ENCODE measurements around the gene ZBTB16. TPM values are rescaled to one million over a fixed set of nuclear protein-coding genes. Genes with fewer than 3 reads are reported as not detected.

ZBTB16 gene
- total and polyA plus RNA-seq, 7 donors, result 9.9 to 197 (median 99.5) TPM

- intact Hi-C loops (cut with DNase I), result no loop called here
- peaks cover 0 to 24% (median 23%) of the 10 kb centered on the region in 4 donors for H3K4me1 ChIP-seq
- H3K27ac ChIP-seq, result no peak overlapping the region
- TF ChIP-seq POLR2A (IDR thresholded peaks at IDR 0.05) (no peak), CTCF (IDR thresholded peaks at IDR 0.05) (no peak)
- H3K36me3 ChIP-seq, result no peaks in the 10 kb centered on the region
- no peak for DNase-seq
- 50 to 77% methylated on average over 18 of the region's 18 CpGs for WGBS, 2 donors
- no peak overlapping the region for H3K4me3 ChIP-seq
- no peaks in the 10 kb centered on the region for H3K9me3 ChIP-seq
- no peaks in the 10 kb centered on the region for H3K27me3 ChIP-seq
Measured at GRCh38 chr11:114031246-114031966, 28.1 kb upstream of the ZBTB16 start.

GRCh38 chr11:114031967-114032320 lies 27.6 kb upstream of the ZBTB16 start:
- intact Hi-C loops (cut with DNase I), result no loop called here
- WGBS, 2 donors, result 77 to 81% methylated on average over 5 of the region's 5 CpGs
- Histone ChIP-seq H3K27me3 (no peaks in the 10 kb centered on the region), H3K4me1 (peaks cover 0 to 24% (median 23%) of the 10 kb centered on the region in 4 donors), H3K27ac (no peak overlapping the region), H3K9me3 (no peaks in the 10 kb centered on the region), H3K36me3 (no peaks in the 10 kb centered on the region), H3K4me3 (no peak overlapping the region)
- no peak for DNase-seq
- TF ChIP-seq POLR2AphosphoS5 (IDR thresholded peaks at IDR 0.05) (no peak), EP300 (IDR thresholded peaks at IDR 0.05) (no peak), CTCF (IDR thresholded peaks at IDR 0.05) (no peak), POLR2A (IDR thresholded peaks at IDR 0.05) (no peak)

- H3K4me1 ChIP-seq, result peaks cover 0 to 16% (median 14%) of the 10 kb centered on the region in 4 donors
- TF ChIP-seq POLR2A (IDR thresholded peaks at IDR 0.05) (no peak), EP300 (IDR thresholded peaks at IDR 0.05) (no peak), CTCF (IDR thresholded peaks at IDR 0.05) (no peak), POLR2AphosphoS5 (IDR thresholded peaks at IDR 0.05) (no peak)
- intact Hi-C loops (cut with DNase I), result no loop called here
- DNase-seq, result no peak
- WGBS, 2 donors, result 91 to 95% methylated on average over 5 of the region's 5 CpGs
- no peaks in the 10 kb centered on the region for H3K27me3 ChIP-seq
- H3K9me3 ChIP-seq, result no peaks in the 10 kb centered on the region
- no peak overlapping the region for H3K27ac ChIP-seq
- H3K36me3 ChIP-seq, result no peaks in the 10 kb centered on the region
- H3K4me3 ChIP-seq, result no peak overlapping the region
Measured at GRCh38 chr11:114033066-114033465, 26.4 kb upstream of the ZBTB16 start.

- Histone ChIP-seq H3K4me3 (no peak overlapping the region), H3K27ac (no peak overlapping the region), H3K4me1 (peaks cover 0 to 15% (median 12%) of the 10 kb centered on the region in 4 donors), H3K36me3 (no peaks in the 10 kb centered on the region), H3K9me3 (no peaks in the 10 kb centered on the region), H3K27me3 (no peaks in the 10 kb centered on the region)
- TF ChIP-seq POLR2A (IDR thresholded peaks at IDR 0.05) (no peak), CTCF (IDR thresholded peaks at IDR 0.05) (no peak), EP300 (IDR thresholded peaks at IDR 0.05) (no peak), POLR2AphosphoS5 (IDR thresholded peaks at IDR 0.05) (no peak)
- whole genome bisulfite sequencing, 2 donors, result 87 to 89% methylated on average over 2 of the region's 2 CpGs
- no peak for DNase-seq
- intact Hi-C loops (cut with DNase I), result no loop called here
Measured at GRCh38 chr11:114033572-114033971, 25.9 kb upstream of the ZBTB16 start.

GRCh38 chr11:114034956-114035355 lies 24.6 kb upstream of the ZBTB16 start:
- H3K4me3 ChIP-seq, result no peak overlapping the region
- intact Hi-C loops (cut with DNase I), result no loop called here
- H3K4me1 ChIP-seq, result peaks cover 0 to 19% (median 15%) of the 10 kb centered on the region in 4 donors
- H3K36me3 ChIP-seq, result no peaks in the 10 kb centered on the region
- TF ChIP-seq EP300 (IDR thresholded peaks at IDR 0.05) (no peak), POLR2AphosphoS5 (IDR thresholded peaks at IDR 0.05) (no peak), CTCF (IDR thresholded peaks at IDR 0.05) (no peak), POLR2A (IDR thresholded peaks at IDR 0.05) (no peak)
- H3K27ac ChIP-seq, result no peak overlapping the region
- WGBS, 2 donors, result 91 to 92% methylated on average over 11 of the region's 11 CpGs
- H3K9me3 ChIP-seq, result no peaks in the 10 kb centered on the region
- DNase-seq, result no peak
- no peaks in the 10 kb centered on the region for H3K27me3 ChIP-seq

Measured in sigmoid colon (tissue), 7 donors.